Astrocyte (in vitro differentiated cells and primary cell): Measurements from ENCODE around the gene CELF5. TPM values are rescaled to one million over a fixed set of nuclear protein-coding genes. Genes with fewer than 3 reads are reported as not detected.
"Not testable (repeated sequence)": the region's sequence is repeated elsewhere in the genome, so short reads cannot be mapped to it uniquely, and the experiment has no call there.

Experiments used
- DNase-seq: peaks from one replicate; pipeline ENCODE4 v3.0.0-alpha.2; 2010; ENCODE audit warnings: low read depth
- FAIRE-seq: peaks from 2 replicates; lab custom pipeline; 2011; peaks lifted over from hg19 to GRCh38; lab: Jason Lieb, UNC
- H2AFZ ChIP-seq: 2 replicates; pipeline ENCODE4 v1.6.0; 2012; ENCODE audit warnings: low read depth, low read length, inconsistent platforms
- H3K27ac ChIP-seq: 2 replicates; pipeline ENCODE4 v1.5.1; 2011; ENCODE audit warnings: low read depth, low read length, inconsistent platforms
- H3K27me3 ChIP-seq: 2 replicates; pipeline ENCODE4 v1.6.0; 2011; ENCODE audit warnings: low read length, inconsistent platforms; ENCODE audit not compliant: insufficient read depth
- H3K36me3 ChIP-seq: 2 replicates; pipeline ENCODE4 v1.5.1; 2011; ENCODE audit warnings: low read length, inconsistent platforms; ENCODE audit not compliant: insufficient read depth
- H3K4me1 ChIP-seq: 2 replicates; pipeline ENCODE4 v1.5.1; 2011; ENCODE audit warnings: low read length, inconsistent platforms; ENCODE audit not compliant: insufficient read depth
- H3K4me2 ChIP-seq: 2 replicates; pipeline ENCODE4 v1.6.0; 2012; ENCODE audit warnings: low read length, inconsistent platforms
- H3K4me3 ChIP-seq: 2 replicates; pipeline ENCODE4 v1.5.1; 2011; ENCODE audit warnings: low read depth, mild to moderate bottlenecking, low read length, inconsistent platforms; ENCODE audit not compliant: insufficient read depth
- H3K79me2 ChIP-seq: 2 replicates; pipeline ENCODE4 v1.6.0; 2012; ENCODE audit warnings: mild to moderate bottlenecking, low read length, inconsistent platforms; ENCODE audit not compliant: insufficient read depth
- H3K9ac ChIP-seq: 2 replicates; pipeline ENCODE4 v1.6.0; 2012; ENCODE audit warnings: mild to moderate bottlenecking, low read length, inconsistent platforms
- H3K9me3 ChIP-seq: 2 replicates; pipeline ENCODE4 v1.5.1; 2012; ENCODE audit warnings: low read depth, mild to moderate bottlenecking, low read length, inconsistent platforms; ENCODE audit not compliant: insufficient read depth
- H4K20me1 ChIP-seq: 2 replicates; pipeline ENCODE4 v1.6.0; 2012; ENCODE audit warnings: low read length, inconsistent platforms; ENCODE audit not compliant: insufficient read depth
- H3K27ac Mint-ChIP-seq: one replicate; pipeline ENCODE4 v1.8.0; 2021; ENCODE audit warnings: mild to moderate bottlenecking, mixed read lengths; ENCODE audit not compliant: unreplicated experiment
- H3K27me3 Mint-ChIP-seq: one replicate; pipeline ENCODE4 v1.8.0; 2021; ENCODE audit warnings: low read depth, mixed read lengths; ENCODE audit not compliant: unreplicated experiment
- H3K36me3 Mint-ChIP-seq: one replicate; pipeline ENCODE4 v1.8.0; 2021; ENCODE audit warnings: low read depth, mixed read lengths; ENCODE audit not compliant: unreplicated experiment
- H3K4me1 Mint-ChIP-seq: one replicate; pipeline ENCODE4 v1.8.0; 2021; ENCODE audit warnings: low read depth, mixed read lengths; ENCODE audit not compliant: unreplicated experiment
- H3K4me3 Mint-ChIP-seq: one replicate; pipeline ENCODE4 v1.8.0; 2021; ENCODE audit warnings: mild to moderate bottlenecking, moderate library complexity, mixed read lengths; ENCODE audit not compliant: unreplicated experiment
- H3K9me3 Mint-ChIP-seq: one replicate; pipeline ENCODE4 v1.8.0; 2021; ENCODE audit warnings: mild to moderate bottlenecking, mixed read lengths; ENCODE audit not compliant: unreplicated experiment
- CTCF ChIP-seq: IDR thresholded peaks from 2 replicates; pipeline ENCODE4 v1.5.1; 2011; ENCODE audit warnings: low read depth, mild to moderate bottlenecking, inconsistent platforms, low read length, moderate library complexity; ENCODE audit not compliant: insufficient read depth
- EZH2 ChIP-seq: IDR thresholded peaks from 2 replicates; pipeline ENCODE4 v1.6.1; 2012; ENCODE audit warnings: mild to moderate bottlenecking, low read length, inconsistent platforms; ENCODE audit not compliant: insufficient read depth
- total RNA-seq: library from RNA; stranded (reverse); gene quantifications from 2 replicates; pipeline ENCODE4 v1.2.1, GENCODE V29; 2021

Gene CELF5
- total RNA-seq, 1 donor from 2014 or later = 1.2 TPM

- no peak overlapping the region for H3K4me3 ChIP-seq
- H3K4me3 Mint-ChIP-seq = no peak overlapping the region
- H3K9me3 ChIP-seq = no peaks in the 10 kb centered on the region
- H3K27me3 ChIP-seq = no peaks in the 10 kb centered on the region
- no peak overlapping the region for H3K4me2 ChIP-seq
- H3K79me2 ChIP-seq = no peaks in the 10 kb centered on the region
- no peaks in the 10 kb centered on the region for H3K9me3 Mint-ChIP-seq
- no peaks in the 10 kb centered on the region for H4K20me1 ChIP-seq
- no peak overlapping the region for H3K9ac ChIP-seq
- peaks cover 39% of the 10 kb centered on the region for H3K27me3 Mint-ChIP-seq
- no peak overlapping the region for H2AFZ ChIP-seq
- no peak overlapping the region for H3K27ac Mint-ChIP-seq
- H3K27ac ChIP-seq = no peak overlapping the region
- FAIRE-seq = no peak
- TF ChIP-seq CTCF (no peak), EZH2 (no peak)
- no peaks in the 10 kb centered on the region for H3K36me3 Mint-ChIP-seq
- DNase-seq = no peak
- H3K4me1 Mint-ChIP-seq = no peaks in the 10 kb centered on the region
- H3K36me3 ChIP-seq = no peaks in the 10 kb centered on the region
- H3K4me1 ChIP-seq = no peaks in the 10 kb centered on the region
Observed at GRCh38 chr19:3340340-3340739, 115.9 kb downstream of the CELF5 start.

- Histone ChIP-seq H2AFZ (no peak overlapping the region), H3K36me3 (no peaks in the 10 kb centered on the region), H3K4me1 (peaks cover 12% of the 10 kb centered on the region), H3K9ac (no peak overlapping the region), H3K4me3 (no peak overlapping the region), H3K4me2 (no peak overlapping the region), H3K27me3 (no peaks in the 10 kb centered on the region), H3K9me3 (no peaks in the 10 kb centered on the region), H3K79me2 (no peaks in the 10 kb centered on the region), H3K27ac (no peak overlapping the region), H4K20me1 (no peaks in the 10 kb centered on the region)
- Mint-ChIP-seq H3K27ac (peak overlapping the region; percentile 72), H3K27me3 (peaks cover 40% of the 10 kb centered on the region), H3K4me3 (peak overlapping the region; percentile 34), H3K9me3 (no peaks in the 10 kb centered on the region), H3K36me3 (no peaks in the 10 kb centered on the region), H3K4me1 (no peaks in the 10 kb centered on the region)
- no peak for DNase-seq
- TF ChIP-seq EZH2 = no peak
- TF ChIP-seq CTCF = no peak
- no peak for FAIRE-seq
Observed at GRCh38 chr19:3342246-3342645, 117.8 kb downstream of the CELF5 start.

- H3K9me3 Mint-ChIP-seq, H3K27me3 ChIP-seq, H4K20me1 ChIP-seq, H3K9me3 ChIP-seq, FAIRE-seq, H3K4me1 Mint-ChIP-seq, H3K9ac ChIP-seq, H3K27ac Mint-ChIP-seq, H3K36me3 Mint-ChIP-seq, H2AFZ ChIP-seq, H3K36me3 ChIP-seq, H3K79me2 ChIP-seq, H3K4me2 ChIP-seq, DNase-seq, H3K4me3 Mint-ChIP-seq, H3K4me3 ChIP-seq, H3K27ac ChIP-seq: not testable (repeated sequence)
- H3K4me1 ChIP-seq = peaks cover 12% of the 10 kb centered on the region
- H3K27me3 Mint-ChIP-seq = peaks cover 45% of the 10 kb centered on the region
Observed at GRCh38 chr19:3342962-3343361, 118.5 kb downstream of the CELF5 start.
